Stimulated activated CD8-positive, alpha-beta memory T cell treated with anti-CD3 and anti-CD28 coated beads, Interleukin-12 subunit alpha, Interleukin-12 subunit beta, amount 100 ng/mL, for 24 hours (primary cell): ENCODE measurements around the gene DNAAF9.

Source experiments
- DNase-seq: peaks from one replicate; pipeline ENCODE4 v3.0.0-alpha.2; 2020; ENCODE audit errors: extremely low read depth

DNAAF9 gene

DNA sequence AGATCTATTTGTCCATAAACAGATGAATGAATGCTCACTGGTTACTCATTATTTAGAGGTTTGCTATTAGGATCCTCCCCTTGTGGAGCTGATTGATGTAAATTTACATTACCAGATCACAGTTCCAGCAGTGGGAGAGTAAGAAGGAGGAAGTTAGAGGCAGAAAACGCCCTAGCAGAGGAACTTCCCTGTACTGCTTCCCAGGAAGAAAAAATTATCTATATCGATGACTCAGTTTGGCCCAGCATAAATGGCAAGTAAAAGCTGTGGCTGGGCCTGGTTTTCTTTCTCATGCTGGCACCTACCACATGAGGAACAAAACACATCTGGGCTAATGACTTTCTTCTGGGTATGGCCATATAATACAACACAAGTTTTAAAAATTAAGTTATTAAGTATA, 35.7 kb downstream of the DNAAF9 start:
- no peak for DNase-seq

DNA sequence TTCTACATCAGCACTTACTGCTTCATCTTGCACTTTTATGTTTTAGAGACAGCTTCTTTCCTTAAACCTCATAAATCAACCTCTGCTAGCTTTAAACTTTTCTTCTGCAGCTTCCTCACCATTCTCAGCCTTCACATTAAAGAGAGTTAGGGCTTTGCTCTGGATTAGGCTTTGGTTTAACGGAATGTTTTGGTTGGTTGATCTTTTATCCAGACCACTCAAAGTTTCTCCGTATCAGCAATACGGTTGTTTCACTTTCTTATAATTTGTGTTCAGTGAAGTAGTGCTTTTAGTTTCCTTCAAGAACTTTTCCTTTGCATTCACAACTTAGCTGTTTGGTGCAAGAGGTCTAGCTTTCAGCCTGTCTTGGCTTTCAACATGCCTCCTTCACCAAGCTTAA, 40.4 kb downstream of the DNAAF9 start:
- DNase-seq: no peak

DNA sequence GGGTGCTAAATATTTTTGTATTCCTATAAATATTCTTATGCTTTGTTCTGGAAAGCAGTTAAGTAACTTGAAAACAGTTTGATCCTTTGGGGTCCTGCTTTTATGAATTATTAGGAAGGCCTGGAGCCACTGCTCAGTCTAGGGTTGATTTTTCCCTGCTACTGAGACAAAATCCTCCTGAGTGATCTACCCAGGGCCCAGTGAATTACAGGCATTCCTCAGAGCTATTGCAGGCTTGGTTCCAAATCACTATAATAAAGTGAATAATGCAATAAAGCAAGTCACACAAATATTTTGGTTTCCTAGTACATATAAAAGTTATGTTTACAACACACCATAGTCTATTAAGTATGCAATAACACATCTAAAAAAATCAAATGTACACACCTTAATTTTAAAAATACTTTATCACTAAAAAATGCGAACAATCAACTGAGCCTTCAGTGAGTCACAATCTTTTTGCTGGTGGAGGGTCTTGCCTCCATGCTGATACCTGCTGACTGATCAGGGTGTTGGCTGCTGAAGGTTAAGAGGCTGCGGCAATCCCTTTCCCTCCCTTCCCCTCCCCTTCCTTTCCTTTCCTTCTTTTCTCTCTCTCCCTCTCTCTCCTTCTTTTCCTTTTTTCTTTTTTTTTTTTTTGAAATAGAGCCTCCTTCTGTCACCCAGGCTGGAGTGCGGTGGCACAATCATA, 43.0 kb downstream of the DNAAF9 start:
- DNase-seq: no peak

DNA sequence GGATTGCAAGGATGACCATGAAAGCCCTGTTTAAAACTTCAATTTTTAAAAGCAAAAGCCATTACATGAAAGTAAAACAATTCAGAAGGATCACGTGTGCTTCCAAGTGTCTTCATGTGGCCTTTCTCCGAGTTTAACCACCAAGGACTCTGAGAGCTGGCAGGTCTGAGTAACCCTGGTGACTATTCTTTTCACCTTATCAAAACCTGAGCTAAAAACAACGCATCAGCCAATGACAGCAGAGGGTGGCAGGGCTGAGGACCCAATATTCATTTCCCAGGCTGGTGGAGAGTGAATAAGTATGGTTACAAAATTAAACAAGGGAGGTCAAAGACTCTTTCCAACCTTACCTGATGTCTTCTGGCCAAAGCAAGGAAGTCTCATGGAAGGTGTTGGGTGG, 46.7 kb downstream of the DNAAF9 start:
- DNase-seq: no peak

DNA sequence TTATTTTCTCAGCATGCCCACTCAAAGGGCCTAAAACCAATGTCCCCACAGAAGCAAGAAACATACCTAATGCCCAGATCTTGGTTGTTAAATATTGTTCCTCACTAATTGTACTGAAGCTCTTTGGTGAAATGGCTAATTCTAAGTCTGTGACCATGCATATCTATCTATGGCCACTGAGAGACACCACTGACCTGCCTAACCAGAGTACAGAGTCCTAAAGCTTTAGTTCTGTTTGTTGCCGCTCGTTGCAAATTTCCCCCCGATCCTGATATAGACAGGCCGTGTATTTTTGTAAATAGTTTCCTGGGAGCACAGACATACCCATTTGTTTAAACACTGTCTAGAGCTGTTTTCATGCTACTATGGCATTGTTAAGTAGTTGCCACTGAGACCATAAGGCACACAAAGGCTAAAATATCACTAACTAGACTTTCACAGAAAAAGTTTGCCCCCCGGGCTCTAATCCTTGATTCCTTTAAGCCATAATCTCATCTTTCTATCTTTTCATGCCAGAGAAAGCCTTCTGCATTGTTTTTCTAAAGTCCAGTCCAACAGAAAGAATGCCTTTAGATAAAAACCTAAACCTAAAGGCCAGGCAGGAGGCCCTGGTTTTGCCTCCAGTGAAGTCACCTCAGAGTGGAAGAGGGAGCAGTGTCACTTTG, 48.7 kb downstream of the DNAAF9 start:
- DNase-seq: no peak
